ENCODE results near the gene MRPS22. TPM values are rescaled to one million over a fixed set of nuclear protein-coding genes. Genes with fewer than 3 reads are reported as not detected.

MRPS22 gene
- total RNA-seq, 5 donors from 2014 or later (not counting 1 experiment from before 2014, with no cell fraction given), result 32.4 to 36.9 (median 33.9) TPM

DNA sequence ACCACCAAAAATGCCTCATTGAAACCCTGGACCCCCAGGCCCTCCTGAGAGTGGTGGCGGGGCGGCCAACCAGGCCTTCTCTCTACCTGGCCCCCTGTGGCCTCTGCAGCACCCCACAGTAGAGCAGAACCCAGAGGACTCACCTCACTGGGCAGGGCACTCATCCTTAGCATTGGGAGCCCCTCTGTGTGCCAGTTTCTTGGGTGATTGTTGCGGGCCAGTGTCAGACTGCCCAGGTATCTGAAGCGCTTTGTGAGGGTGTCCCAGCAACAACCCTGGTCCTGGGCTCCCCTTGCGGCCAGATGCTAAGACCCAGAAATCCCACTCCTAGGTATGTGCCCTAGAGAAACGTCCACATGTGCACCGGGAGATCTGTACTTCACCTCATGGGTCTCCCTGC, 20.7 kb upstream of the MRPS22 start:
- no peaks in the 10 kb centered on the region for H3K9me3 ChIP-seq
- no peaks in the 10 kb centered on the region for H3K36me3 Mint-ChIP-seq
- ATAC-seq (replicated peaks in 1 of 4) (no peak), DNase-seq (no peak)
- peaks cover 0 to 13% of the 10 kb centered on the region in 2 donors for H3K27me3 Mint-ChIP-seq
- ChIA-PET CTCF (no interaction called here), POLR2A (no interaction called here)
- H3K36me3 ChIP-seq (ENCODE audit: control insufficient read depth in 2 of 2, extremely low read depth in 1 of 2, insufficient read depth in 1 of 2, low read length in 1 of 2), result no peaks in the 10 kb centered on the region
- H3K9me3 Mint-ChIP-seq, result no peaks in the 10 kb centered on the region
- 100% methylated on average over 2 of the region's 7 CpGs for WGBS (ENCODE audit: insufficient coverage)
- no peak overlapping the region for H3K4me3 ChIP-seq (ENCODE audit: control insufficient read depth in 1 of 2, extremely low read depth in 1 of 2, low read length in 1 of 2)
- H3K4me1 ChIP-seq (ENCODE audit: control insufficient read depth in 1 of 2, extremely low read depth in 1 of 2, insufficient read depth in 2 of 2, low read length in 2 of 2), result no peaks in the 10 kb centered on the region
- no peak overlapping the region for H3K27ac ChIP-seq (ENCODE audit: low read length)
- H3K4me3 Mint-ChIP-seq, result no peak overlapping the region
- no peak overlapping the region for H3K27ac Mint-ChIP-seq
- peaks cover 0 to 9% of the 10 kb centered on the region in 2 experiments for H3K27me3 ChIP-seq (replicated peaks in 1 of 2; ENCODE audit: control insufficient read depth in 2 of 2, extremely low read depth in 1 of 2, insufficient read depth in 2 of 2, low read length in 1 of 2)
- H3K4me1 Mint-ChIP-seq, result peaks cover 0 to 4% (median 0%) of the 10 kb centered on the region in 3 donors

DNA sequence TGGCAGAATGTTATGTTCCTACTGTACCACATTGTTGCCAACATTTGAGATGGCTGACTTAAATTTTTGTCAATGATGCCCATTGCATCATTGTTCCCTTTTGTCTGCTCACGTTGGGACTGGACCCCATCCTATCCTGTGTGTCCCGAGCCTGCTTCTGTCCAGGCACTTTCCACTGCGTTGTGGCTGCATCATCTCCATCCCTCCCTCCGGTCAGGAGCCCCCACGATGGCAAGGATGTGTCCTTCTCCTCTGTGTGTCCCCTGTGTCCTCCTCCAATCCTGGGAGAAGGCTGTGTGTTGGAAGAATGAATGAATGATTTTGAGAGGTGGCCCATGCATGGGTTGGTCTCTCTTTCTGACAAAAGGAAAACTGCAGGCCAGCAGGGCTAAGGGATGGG, 19.4 kb upstream of the MRPS22 start:
- WGBS (ENCODE audit: insufficient coverage), result 88% methylated on average over 1 of the region's 5 CpGs
- H3K4me1 Mint-ChIP-seq, result peaks cover 6 to 15% (median 10%) of the 10 kb centered on the region in 3 donors
- Histone ChIP-seq H3K27me3 (replicated peaks in 1 of 2; ENCODE audit: control insufficient read depth in 2 of 2, extremely low read depth in 1 of 2, insufficient read depth in 2 of 2, low read length in 1 of 2) (peaks cover 0 to 14% of the 10 kb centered on the region in 2 experiments), H3K27ac (ENCODE audit: low read length) (no peak overlapping the region), H3K4me3 (ENCODE audit: control insufficient read depth in 1 of 2, extremely low read depth in 1 of 2, low read length in 1 of 2) (no peak overlapping the region), H3K4me1 (ENCODE audit: control insufficient read depth in 1 of 2, extremely low read depth in 1 of 2, insufficient read depth in 2 of 2, low read length in 2 of 2) (peaks cover 2 to 7% of the 10 kb centered on the region in 2 experiments), H3K9me3 (no peaks in the 10 kb centered on the region), H3K36me3 (ENCODE audit: control insufficient read depth in 2 of 2, extremely low read depth in 1 of 2, insufficient read depth in 1 of 2, low read length in 1 of 2) (no peaks in the 10 kb centered on the region)
- ChIA-PET CTCF (no interaction called here), POLR2A (no interaction called here)
- H3K27ac Mint-ChIP-seq, result no peak overlapping the region
- no peak for DNase-seq
- H3K27me3 Mint-ChIP-seq, result peaks cover 0 to 5% of the 10 kb centered on the region in 2 donors
- no peak for ATAC-seq (replicated peaks in 1 of 4)
- H3K4me3 Mint-ChIP-seq, result no peak overlapping the region
- H3K36me3 Mint-ChIP-seq, result no peaks in the 10 kb centered on the region
- no peaks in the 10 kb centered on the region for H3K9me3 Mint-ChIP-seq

DNA sequence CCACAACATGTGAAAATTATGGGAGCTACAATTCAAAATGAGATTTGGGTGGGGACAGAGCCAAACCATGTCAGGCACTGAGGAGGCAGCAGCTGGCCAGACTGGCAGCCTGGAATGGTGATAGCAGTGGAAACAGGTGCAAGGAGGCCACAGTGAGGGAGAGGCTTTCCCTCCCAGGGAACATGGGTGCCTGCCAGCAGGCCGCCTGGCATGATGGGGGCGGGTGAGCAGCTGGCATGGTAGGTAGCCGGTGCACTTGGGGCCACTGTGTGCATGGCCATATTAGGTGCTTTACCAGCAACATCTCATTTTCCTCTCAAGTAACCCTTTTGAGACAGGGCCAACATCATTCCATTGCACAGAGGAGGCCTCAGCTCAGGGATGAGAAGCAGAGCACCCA, 18.3 kb upstream of the MRPS22 start:
- Histone ChIP-seq H3K27ac (ENCODE audit: low read length) (no peak overlapping the region), H3K27me3 (replicated peaks in 1 of 2; ENCODE audit: control insufficient read depth in 2 of 2, extremely low read depth in 1 of 2, insufficient read depth in 2 of 2, low read length in 1 of 2) (peaks cover 0 to 22% of the 10 kb centered on the region in 2 experiments), H3K36me3 (ENCODE audit: control insufficient read depth in 2 of 2, extremely low read depth in 1 of 2, insufficient read depth in 1 of 2, low read length in 1 of 2) (no peaks in the 10 kb centered on the region), H3K4me3 (ENCODE audit: control insufficient read depth in 1 of 2, extremely low read depth in 1 of 2, low read length in 1 of 2) (no peak overlapping the region), H3K4me1 (ENCODE audit: control insufficient read depth in 1 of 2, extremely low read depth in 1 of 2, insufficient read depth in 2 of 2, low read length in 2 of 2) (peaks cover 2 to 10% of the 10 kb centered on the region in 2 experiments), H3K9me3 (no peaks in the 10 kb centered on the region)
- DNase-seq (no peak), ATAC-seq (replicated peaks in 1 of 4) (no peak)
- ChIA-PET POLR2A (no interaction called here), CTCF (no interaction called here)
- no peaks in the 10 kb centered on the region for H3K9me3 Mint-ChIP-seq
- peaks cover 6 to 7% of the 10 kb centered on the region in 2 donors for H3K27me3 Mint-ChIP-seq
- no peaks in the 10 kb centered on the region for H3K36me3 Mint-ChIP-seq
- WGBS (ENCODE audit: insufficient coverage), result 95% methylated on average over 3 of the region's 3 CpGs
- peaks cover 9 to 23% (median 19%) of the 10 kb centered on the region in 3 donors for H3K4me1 Mint-ChIP-seq
- H3K4me3 Mint-ChIP-seq, result no peak overlapping the region
- no peak overlapping the region for H3K27ac Mint-ChIP-seq

DNA sequence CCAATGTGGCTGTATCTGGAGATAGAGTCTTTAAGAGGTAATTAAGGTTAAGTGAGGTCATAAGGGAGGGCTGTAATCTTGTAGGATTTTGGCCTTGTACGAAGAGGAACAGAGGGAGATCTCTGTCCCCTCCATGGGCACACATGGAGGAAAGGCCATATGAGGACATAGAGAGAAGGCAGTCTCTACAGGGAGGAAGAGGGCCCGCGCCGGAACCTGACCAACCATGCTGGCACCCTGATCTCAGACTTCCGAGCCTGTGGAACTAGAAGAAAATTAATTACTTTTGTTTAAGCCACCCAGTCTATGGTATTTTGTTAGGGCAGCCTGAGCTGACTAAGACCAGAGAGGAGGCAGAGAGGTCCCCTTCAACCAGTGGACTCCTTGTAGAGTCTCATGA, 17.7 kb upstream of the MRPS22 start:
- Histone ChIP-seq H3K27me3 (replicated peaks in 1 of 2; ENCODE audit: control insufficient read depth in 2 of 2, extremely low read depth in 1 of 2, insufficient read depth in 2 of 2, low read length in 1 of 2) (peaks cover 0 to 27% of the 10 kb centered on the region in 2 experiments), H3K4me1 (ENCODE audit: control insufficient read depth in 1 of 2, extremely low read depth in 1 of 2, insufficient read depth in 2 of 2, low read length in 2 of 2) (peaks cover 2 to 10% of the 10 kb centered on the region in 2 experiments), H3K36me3 (ENCODE audit: control insufficient read depth in 2 of 2, extremely low read depth in 1 of 2, insufficient read depth in 1 of 2, low read length in 1 of 2) (no peaks in the 10 kb centered on the region), H3K27ac (ENCODE audit: low read length) (no peak overlapping the region), H3K9me3 (no peaks in the 10 kb centered on the region), H3K4me3 (ENCODE audit: control insufficient read depth in 1 of 2, extremely low read depth in 1 of 2, low read length in 1 of 2) (no peak overlapping the region)
- ATAC-seq (replicated peaks in 1 of 4), result no peak
- no peak overlapping the region for H3K27ac Mint-ChIP-seq
- H3K27me3 Mint-ChIP-seq, result peaks cover 6 to 9% of the 10 kb centered on the region in 2 donors
- WGBS (ENCODE audit: insufficient coverage), result 58% methylated on average over 2 of the region's 5 CpGs
- H3K36me3 Mint-ChIP-seq, result no peaks in the 10 kb centered on the region
- DNase-seq, result no peak
- ChIA-PET POLR2A (no interaction called here), CTCF (interaction anchor here (0.6 to 1.0 kb wide), 2 partner anchors 215 to 378 kb away, joined by 3 to 5 read pairs; no protein-coding TSS in a partner anchor)
- H3K9me3 Mint-ChIP-seq, result no peaks in the 10 kb centered on the region
- H3K4me1 Mint-ChIP-seq, result peaks cover 9 to 23% (median 19%) of the 10 kb centered on the region in 3 donors
- no peak overlapping the region for H3K4me3 Mint-ChIP-seq

DNA sequence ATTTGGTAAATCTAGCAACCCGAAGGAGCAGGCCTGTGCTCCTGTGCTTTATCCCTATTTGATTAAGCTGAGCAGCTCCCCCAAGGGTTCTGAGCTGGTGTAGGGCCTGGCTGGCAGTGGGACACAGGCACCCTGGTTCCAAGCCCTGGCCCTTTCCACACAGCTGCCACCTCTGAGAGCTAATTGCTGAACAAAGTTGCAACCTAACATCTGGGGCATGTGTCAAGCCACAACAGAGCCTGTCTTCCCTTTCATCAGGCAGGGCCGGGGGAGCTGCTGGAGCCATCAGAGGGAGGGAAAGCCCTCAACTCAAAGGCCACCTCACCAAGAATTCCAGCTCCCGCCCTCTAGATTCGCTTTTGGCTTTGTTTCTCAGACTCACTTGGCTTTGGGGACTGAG, 17.1 kb upstream of the MRPS22 start:
- no peak overlapping the region for H3K4me3 Mint-ChIP-seq
- CTCF ChIA-PET, result interaction anchor here (0.6 to 1.0 kb wide), 3 partner anchors 215 to 756 kb away, joined by 3 to 5 read pairs (median 3); no protein-coding TSS in a partner anchor
- WGBS (ENCODE audit: insufficient coverage), result 40% methylated on average over 2 of the region's 4 CpGs
- H3K27ac Mint-ChIP-seq, result no peak overlapping the region
- no peaks in the 10 kb centered on the region for H3K36me3 Mint-ChIP-seq
- H3K4me1 ChIP-seq (ENCODE audit: control insufficient read depth in 1 of 2, extremely low read depth in 1 of 2, insufficient read depth in 2 of 2, low read length in 2 of 2), result peaks cover 2 to 10% of the 10 kb centered on the region in 2 experiments
- H3K27me3 ChIP-seq (replicated peaks in 1 of 2; ENCODE audit: control insufficient read depth in 2 of 2, extremely low read depth in 1 of 2, insufficient read depth in 2 of 2, low read length in 1 of 2), result peaks cover 0 to 32% of the 10 kb centered on the region in 2 experiments
- ATAC-seq (replicated peaks in 1 of 4) (no peak), DNase-seq (no peak)
- H3K9me3 Mint-ChIP-seq, result no peaks in the 10 kb centered on the region
- no peaks in the 10 kb centered on the region for H3K36me3 ChIP-seq (ENCODE audit: control insufficient read depth in 2 of 2, extremely low read depth in 1 of 2, insufficient read depth in 1 of 2, low read length in 1 of 2)
- H3K27me3 Mint-ChIP-seq, result peaks cover 11 to 12% of the 10 kb centered on the region in 2 donors
- no peak overlapping the region for H3K27ac ChIP-seq (ENCODE audit: low read length)
- H3K9me3 ChIP-seq, result no peaks in the 10 kb centered on the region
- H3K4me1 Mint-ChIP-seq, result peaks cover 9 to 23% (median 19%) of the 10 kb centered on the region in 3 donors
- no peak overlapping the region for H3K4me3 ChIP-seq (ENCODE audit: control insufficient read depth in 1 of 2, extremely low read depth in 1 of 2, low read length in 1 of 2)
- POLR2A ChIA-PET, result no interaction called here

DNA sequence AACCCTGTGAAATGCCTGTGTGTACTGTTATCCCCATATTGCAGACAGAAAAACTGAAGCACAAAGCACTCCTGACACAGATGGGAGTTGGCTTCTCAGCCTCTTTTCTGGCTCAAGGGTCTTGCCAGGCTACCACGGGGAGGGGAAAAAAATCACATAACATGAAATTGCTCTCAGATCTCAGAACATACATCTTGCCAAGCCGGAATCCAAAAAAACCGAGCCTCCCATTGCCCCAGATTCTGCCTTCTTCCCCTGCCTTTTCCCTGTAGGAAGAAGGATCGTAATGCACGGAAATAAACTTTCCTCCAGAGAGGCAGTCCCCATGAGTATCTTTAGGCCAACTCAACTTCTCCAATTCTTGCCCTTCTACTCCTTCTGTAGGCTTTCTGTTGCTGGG, 16.6 kb upstream of the MRPS22 start:
- peaks cover 9 to 23% (median 19%) of the 10 kb centered on the region in 3 donors for H3K4me1 Mint-ChIP-seq
- ChIA-PET CTCF (interaction anchor here in 1 of 2 donors (1.0 kb wide), 1 partner anchor 216 kb away, joined by 5 read pairs; no protein-coding TSS in a partner anchor), POLR2A (no interaction called here)
- Histone ChIP-seq H3K4me1 (ENCODE audit: control insufficient read depth in 1 of 2, extremely low read depth in 1 of 2, insufficient read depth in 2 of 2, low read length in 2 of 2) (peaks cover 2 to 10% of the 10 kb centered on the region in 2 experiments), H3K27me3 (replicated peaks in 1 of 2; ENCODE audit: control insufficient read depth in 2 of 2, extremely low read depth in 1 of 2, insufficient read depth in 2 of 2, low read length in 1 of 2) (peaks cover 1 to 32% of the 10 kb centered on the region in 2 experiments), H3K9me3 (no peaks in the 10 kb centered on the region), H3K4me3 (ENCODE audit: control insufficient read depth in 1 of 2, extremely low read depth in 1 of 2, low read length in 1 of 2) (no peak overlapping the region), H3K36me3 (ENCODE audit: control insufficient read depth in 2 of 2, extremely low read depth in 1 of 2, insufficient read depth in 1 of 2, low read length in 1 of 2) (no peaks in the 10 kb centered on the region), H3K27ac (ENCODE audit: low read length) (no peak overlapping the region)
- no peak for DNase-seq
- no peak overlapping the region for H3K4me3 Mint-ChIP-seq
- H3K27me3 Mint-ChIP-seq, result peaks cover 17% of the 10 kb centered on the region in 2 donors
- no peak for ATAC-seq (replicated peaks in 1 of 4)
- H3K27ac Mint-ChIP-seq, result no peak overlapping the region
- no peaks in the 10 kb centered on the region for H3K36me3 Mint-ChIP-seq
- no peaks in the 10 kb centered on the region for H3K9me3 Mint-ChIP-seq
- WGBS (ENCODE audit: insufficient coverage), result 83% methylated on average over 2 of the region's 5 CpGs
